Measurements from ENCODE around the gene DHRS7B.

DNA sequence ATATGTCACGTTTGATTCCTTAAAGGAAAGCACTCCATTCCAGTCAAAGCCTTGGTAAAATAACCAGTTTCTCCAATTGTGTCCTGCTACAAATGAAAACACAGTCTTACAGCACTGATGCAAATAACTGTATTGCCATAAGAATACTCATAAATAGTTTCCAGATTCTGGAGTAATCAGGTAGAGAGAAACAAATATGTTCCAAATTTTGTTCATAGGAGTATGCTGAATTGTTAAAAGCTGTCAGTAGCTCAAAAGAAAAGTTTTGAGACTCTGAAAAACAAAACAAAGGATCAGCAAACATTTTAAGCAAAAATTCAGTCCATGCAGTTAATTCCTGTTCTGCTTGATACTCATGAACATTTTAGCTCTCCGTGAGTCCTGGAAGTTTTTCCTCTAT lies 7.8 kb downstream of the DHRS7B start:
- TF ChIP-seq, protein P1, sequence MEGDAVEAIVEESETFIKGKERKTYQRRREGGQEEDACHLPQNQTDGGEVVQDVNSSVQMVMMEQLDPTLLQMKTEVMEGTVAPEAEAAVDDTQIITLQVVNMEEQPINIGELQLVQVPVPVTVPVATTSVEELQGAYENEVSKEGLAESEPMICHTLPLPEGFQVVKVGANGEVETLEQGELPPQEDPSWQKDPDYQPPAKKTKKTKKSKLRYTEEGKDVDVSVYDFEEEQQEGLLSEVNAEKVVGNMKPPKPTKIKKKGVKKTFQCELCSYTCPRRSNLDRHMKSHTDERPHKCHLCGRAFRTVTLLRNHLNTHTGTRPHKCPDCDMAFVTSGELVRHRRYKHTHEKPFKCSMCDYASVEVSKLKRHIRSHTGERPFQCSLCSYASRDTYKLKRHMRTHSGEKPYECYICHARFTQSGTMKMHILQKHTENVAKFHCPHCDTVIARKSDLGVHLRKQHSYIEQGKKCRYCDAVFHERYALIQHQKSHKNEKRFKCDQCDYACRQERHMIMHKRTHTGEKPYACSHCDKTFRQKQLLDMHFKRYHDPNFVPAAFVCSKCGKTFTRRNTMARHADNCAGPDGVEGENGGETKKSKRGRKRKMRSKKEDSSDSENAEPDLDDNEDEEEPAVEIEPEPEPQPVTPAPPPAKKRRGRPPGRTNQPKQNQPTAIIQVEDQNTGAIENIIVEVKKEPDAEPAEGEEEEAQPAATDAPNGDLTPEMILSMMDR (IDR thresholded peaks at IDR 0.05), result no peak
- TF ChIP-seq POLR2A (IDR thresholded peaks at IDR 0.05), result no peak

All from right lobe of liver (tissue), 4 donors.